Activated naive CD4-positive, alpha-beta T cell (primary cell): Measurements from ENCODE around the gene FXYD3.
"Not testable (repeated sequence)": the region's sequence is repeated elsewhere in the genome, so short reads cannot be mapped to it uniquely, and the experiment has no call there.

Experiments used
- DNase-seq, 4 experiments: peaks; one replicate each; lab custom pipeline; 2025; lab: John Stamatoyannopoulos, UW

Gene FXYD3

GRCh38 chr19:35125270-35125717 lies 9.7 kb downstream of the FXYD3 start:
- DNase-seq, result no peak

- no peak for DNase-seq
These were observed 10.4 kb downstream of the FXYD3 start for GRCh38 chr19:35125749-35126623.

GRCh38 chr19:35126624-35126959 lies 11.0 kb downstream of the FXYD3 start:
- DNase-seq, result no peak

- no peak for DNase-seq
These were observed 12.2 kb downstream of the FXYD3 start for GRCh38 chr19:35127871-35128270.

- no peak for DNase-seq
These were observed 12.9 kb downstream of the FXYD3 start for GRCh38 chr19:35128398-35129057.

GRCh38 chr19:35129724-35130274 lies 14.2 kb downstream of the FXYD3 start:
- not testable (repeated sequence) for DNase-seq

GRCh38 chr19:35130761-35131720 lies 15.4 kb downstream of the FXYD3 start:
- no peak for DNase-seq

- no peak for DNase-seq
These were observed 16.6 kb downstream of the FXYD3 start for GRCh38 chr19:35132254-35132653.

- no peak for DNase-seq
These were observed 18.2 kb downstream of the FXYD3 start for GRCh38 chr19:35133826-35134225.

GRCh38 chr19:35134601-35135242 lies 19.1 kb downstream of the FXYD3 start, which contains the start of gene LGI4:
Gene LGI4, minus strand, starts transcription at chr19:35135059. Its CDS starts 379 bp downstream, at chr19:35134680.
- DNase-seq, result no peak

- peak in 3 of 4 experiments; percentile 33 to 53 (median 37) for DNase-seq
These were observed 19.8 kb downstream of the FXYD3 start for GRCh38 chr19:35135389-35135909.

- no peak for DNase-seq
These were observed 20.6 kb downstream of the FXYD3 start for GRCh38 chr19:35136231-35136630.

- no peak for DNase-seq
These were observed 21.5 kb downstream of the FXYD3 start for GRCh38 chr19:35136977-35137702.

GRCh38 chr19:35138305-35138892 lies 22.8 kb downstream of the FXYD3 start, which contains the start of gene FXYD1:
Gene FXYD1, plus strand, starts transcription at chr19:35138824. Its CDS starts 1,256 bp downstream, at chr19:35140080.
- no peak for DNase-seq

GRCh38 chr19:35140207-35140961 lies 24.8 kb downstream of the FXYD3 start:
- no peak for DNase-seq

- DNase-seq, result peak; percentile 91 to 97 (median 96)
These were observed 25.6 kb downstream of the FXYD3 start for GRCh38 chr19:35140962-35141836.

GRCh38 chr19:35141837-35142605 lies 26.4 kb downstream of the FXYD3 start:
- peak in 1 of 4 experiments; percentile 19 for DNase-seq
